Fibroblast of skin of right quadriceps (primary cell): ENCODE data around the gene LARP6.
"Not testable (repeated sequence)": the region's sequence is repeated elsewhere in the genome, so short reads cannot be mapped to it uniquely, and the experiment has no call there.

Experiments
- DNase-seq: peaks from one replicate; pipeline ENCODE4 v3.0.0-alpha.2; 2013

The LARP6 gene

DNA sequence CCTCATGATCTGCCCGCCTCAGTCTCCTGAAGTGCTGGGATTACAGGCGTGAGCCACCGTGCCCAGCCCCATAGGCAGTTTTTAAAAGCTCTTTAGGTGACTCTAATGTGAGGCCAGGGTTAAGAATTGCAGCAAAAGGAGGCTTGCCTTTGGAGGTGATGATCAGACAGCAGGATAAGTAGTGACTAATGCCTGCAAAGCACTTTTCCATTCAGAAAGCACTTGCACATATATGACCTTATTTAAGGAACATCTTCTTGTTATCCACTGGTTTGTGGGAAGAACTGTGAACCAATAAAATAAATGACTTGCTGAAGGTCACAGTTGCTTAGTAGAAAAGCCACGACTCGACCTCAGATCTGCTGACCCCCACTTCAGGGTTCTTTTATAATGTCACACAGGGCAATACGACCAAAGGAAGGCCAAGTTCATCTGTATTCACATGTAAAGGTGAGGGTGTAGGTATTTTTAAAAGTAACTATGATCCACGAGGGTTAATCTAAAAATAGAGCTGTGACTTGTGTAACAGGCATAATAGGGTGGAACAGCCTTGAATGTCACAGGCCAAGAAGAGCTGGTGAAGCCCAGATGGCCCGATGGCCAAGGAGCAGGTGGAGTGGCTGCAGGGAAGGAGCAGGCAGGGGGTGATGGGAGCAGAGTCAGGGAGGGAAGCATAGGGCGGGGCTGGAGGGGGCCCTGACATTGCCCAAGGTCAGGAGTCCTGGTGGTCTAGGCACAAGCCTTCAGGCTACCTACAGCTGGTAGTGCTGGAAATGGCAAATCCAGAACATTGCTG lies 24.4 kb downstream of the LARP6 start:
- DNase-seq = no peak

DNA sequence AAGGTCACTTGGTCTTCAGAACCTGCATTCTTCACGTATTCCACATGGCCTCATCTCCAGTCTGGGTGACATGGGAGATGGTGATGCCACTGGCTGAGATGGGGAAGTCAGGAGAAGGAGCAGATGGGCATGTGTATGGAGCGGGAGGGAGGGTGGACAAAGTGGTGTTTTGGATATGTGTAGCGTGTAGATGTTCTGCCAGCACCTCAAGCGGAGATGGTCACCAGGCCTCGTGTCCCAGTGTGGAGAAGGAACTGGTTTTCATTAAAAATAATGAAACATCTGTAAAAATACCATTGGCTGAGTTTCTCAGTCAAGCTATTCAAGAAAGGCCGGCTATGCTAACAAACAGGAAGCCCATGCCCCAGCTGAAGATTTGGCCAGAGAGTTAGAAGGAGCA lies 26.2 kb downstream of the LARP6 start:
- DNase-seq = no peak

DNA sequence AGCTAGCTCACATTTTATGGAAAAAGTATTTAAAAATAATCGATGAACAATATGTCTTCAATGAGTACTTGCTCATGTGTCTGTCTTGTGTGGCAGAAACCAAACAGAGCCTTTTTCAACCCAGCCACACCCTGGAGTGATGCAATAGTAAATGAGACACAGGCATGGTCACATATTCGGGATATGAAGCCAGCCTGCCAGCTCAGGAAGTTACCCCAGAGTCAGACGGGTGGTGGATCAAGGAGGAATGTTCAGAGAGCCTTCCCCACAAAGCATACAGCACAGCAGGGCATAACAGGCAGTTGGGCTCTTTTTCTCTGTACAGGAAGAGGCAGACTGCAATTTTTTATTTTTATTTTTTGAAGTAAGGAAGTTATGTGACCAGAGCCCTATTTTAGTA lies 27.3 kb downstream of the LARP6 start:
- DNase-seq = peak; percentile 88

DNA sequence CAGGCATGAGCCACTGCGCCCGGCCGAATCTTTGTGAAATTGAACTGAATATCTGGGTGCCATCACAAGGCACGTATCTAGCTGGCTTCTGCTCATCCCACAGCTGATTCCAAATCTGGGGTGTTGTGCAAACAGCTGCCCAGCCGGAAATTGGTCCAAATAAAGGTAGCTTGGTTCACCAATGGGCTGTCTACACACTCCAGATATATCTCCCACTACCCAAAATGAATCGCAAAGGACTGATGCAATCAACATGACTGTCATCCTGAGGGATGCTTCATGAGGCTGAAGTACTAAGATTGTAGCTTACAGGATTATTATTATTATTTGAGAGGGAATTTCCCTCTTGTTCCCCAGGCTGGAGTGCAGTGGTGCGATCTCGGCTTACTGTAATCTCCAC lies 28.1 kb downstream of the LARP6 start:
- no peak for DNase-seq

DNA sequence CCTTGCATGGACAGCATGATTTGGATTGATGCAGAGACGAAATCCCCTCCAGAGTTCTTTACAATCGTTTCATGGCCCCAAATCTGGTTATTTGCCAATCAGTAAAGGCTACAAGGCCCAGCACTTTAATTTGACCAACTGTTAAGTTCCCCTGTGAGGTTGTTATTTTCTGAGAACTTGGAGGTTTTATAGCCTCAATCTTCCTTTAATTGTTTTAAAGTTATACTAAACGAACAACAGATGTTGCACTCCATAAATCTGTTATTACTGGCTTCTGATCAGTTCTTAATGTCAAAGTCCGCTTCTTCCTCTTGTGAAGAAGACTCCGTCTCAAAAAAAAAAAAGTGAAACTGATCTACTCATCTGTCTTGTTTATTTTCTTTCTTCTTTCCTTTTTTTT lies 30.8 kb downstream of the LARP6 start:
- peak; percentile 19 for DNase-seq

DNA sequence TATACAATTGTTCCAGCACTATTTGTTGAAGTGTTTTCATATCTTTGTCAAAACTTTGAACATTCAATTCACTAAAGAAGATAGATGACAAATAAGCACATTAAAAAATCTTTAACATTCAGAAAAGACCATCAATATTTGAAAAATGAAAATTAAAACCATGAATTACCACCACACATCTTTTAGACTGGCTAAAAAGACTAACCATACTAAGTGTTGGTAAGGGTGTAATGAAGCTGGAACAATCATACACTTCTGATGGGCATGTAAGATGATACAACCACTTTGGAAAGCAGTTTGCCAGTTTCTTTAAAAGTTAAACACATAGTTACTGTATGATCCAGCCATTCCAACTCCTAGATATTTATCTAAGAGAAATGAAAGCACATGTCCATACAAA lies 33.7 kb downstream of the LARP6 start:
- DNase-seq = no peak

DNA sequence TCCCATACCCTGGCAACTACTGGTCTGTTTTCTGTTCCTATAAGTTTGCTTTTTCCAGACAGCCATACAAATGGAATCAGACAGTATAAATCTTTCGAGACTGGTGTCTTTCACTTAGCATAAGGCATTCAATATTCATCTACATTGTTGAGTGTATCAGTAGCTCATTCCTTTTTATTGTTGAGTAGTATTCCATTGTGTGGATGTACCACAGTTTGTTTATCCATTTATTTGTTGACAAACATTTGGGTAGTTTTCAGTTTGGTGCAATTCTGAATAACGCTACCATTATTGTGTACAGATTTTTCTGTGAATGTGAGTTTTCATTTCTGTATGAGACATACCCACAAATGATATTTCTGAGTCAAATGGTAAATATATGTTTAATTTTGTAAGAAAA lies 35.4 kb downstream of the LARP6 start:
- DNase-seq = no peak

DNA sequence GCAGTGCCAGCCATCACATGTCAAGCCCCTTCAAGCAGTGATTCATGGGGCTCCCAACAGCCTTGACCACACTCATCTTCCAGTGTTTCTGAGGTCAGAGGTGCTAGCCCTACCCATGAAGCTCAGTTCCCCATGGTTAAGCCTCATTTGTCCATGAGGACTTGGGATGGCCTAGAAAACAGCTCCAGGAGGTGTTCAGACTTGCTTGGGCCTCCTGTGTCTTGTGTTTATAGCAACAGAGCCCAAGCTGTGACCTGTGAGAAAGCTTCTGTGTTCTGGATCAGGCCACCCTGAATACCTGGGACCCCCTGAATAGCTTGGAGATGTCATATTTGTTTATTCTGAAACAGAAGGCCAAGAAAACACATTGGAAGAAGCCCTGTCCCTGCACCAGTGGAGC lies 36.7 kb downstream of the LARP6 start:
- no peak for DNase-seq

DNA sequence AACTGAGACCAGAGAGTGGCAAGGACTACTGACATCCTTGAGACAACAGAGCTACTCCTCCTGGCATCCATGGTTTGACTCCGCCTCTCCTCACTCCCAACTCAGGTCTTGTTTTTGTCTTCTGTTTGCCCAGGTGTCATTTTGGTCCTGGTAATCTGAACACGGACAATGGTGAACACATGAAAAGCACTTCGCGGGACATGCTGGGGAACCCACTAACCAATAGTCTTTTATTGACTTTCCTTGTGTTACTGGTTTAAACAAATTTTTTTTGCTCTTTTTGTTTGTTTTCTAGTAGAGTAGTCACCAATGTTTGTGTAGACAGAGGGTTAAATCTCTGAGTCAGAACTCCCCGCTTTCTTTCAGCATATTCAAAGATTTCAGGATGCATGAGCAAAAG lies 38.4 kb downstream of the LARP6 start:
- DNase-seq = no peak

DNA sequence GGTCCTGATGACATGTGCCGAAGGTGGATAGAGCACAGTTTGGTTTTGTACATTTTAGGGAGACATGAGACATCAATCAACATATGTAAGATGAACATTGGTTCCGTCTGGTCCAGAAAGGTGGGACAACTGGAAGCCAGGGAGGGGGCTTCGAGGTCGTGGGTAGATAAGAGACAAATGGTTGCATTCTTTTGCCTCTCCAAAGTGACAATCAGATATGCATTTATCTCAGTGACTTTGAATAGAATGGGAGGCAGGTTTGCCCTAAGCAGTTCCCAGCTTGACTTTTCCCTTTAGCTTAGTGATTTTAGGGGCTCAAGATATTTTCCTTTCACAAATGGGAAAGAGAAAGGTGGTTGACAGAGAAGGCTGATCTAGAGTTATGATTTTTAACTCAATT lies 38.9 kb downstream of the LARP6 start:
- not testable (repeated sequence) for DNase-seq

DNA sequence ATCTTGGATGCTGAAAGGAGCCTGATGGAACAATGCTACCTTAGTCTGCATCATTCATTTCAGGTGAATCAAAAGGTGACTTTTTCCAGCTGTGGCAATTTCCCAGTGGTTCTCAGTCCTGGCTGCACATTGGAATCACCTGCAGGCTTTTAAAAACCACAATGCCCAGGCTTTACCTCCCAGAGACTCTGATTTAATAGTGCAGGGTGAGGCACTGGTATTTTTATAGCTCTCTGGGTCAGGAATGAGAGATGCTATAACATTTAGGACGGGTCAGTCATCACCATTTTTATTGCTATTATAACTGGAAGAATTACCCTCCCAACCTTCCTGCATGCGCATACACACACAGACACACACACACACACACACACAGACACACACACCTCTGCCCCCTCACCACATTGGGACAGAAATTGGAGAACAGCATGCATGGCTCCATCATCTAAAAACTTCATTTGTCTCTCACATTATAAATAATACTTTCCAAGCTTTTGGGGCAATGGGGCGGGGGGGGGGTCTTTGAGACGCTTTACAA lies 41.1 kb downstream of the LARP6 start:
- DNase-seq = no peak

DNA sequence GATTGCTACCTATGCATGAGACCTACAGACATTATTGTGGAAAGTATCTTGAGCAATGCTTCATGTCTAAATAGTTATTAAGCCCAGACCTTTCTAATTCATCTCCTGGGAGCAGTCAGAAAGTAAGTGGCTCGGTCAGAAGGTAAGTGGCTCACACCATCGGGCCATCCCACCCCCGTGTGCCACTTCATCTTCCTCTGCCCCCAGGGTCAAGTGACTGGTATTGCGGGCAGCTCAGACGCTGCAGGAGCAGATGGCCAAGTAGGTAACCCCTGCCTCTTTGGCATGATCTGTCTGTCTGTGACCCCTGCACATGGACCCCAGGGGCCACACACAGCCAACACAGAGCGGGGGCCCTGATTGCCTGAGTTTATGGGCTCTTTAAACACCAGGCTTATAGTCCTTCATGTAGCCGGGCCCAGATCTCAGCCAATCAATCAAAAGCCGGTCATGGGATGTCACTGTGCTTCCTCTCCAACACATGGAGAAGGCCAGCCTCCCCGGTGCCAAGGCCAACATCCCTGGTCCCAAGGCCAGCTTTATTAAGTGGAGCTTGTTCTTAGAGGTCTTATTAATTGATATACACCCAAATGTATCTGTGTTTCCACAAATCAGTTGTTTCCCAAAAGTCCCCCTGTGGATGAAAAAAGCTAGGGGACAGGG lies 42.9 kb downstream of the LARP6 start:
- DNase-seq = no peak

DNA sequence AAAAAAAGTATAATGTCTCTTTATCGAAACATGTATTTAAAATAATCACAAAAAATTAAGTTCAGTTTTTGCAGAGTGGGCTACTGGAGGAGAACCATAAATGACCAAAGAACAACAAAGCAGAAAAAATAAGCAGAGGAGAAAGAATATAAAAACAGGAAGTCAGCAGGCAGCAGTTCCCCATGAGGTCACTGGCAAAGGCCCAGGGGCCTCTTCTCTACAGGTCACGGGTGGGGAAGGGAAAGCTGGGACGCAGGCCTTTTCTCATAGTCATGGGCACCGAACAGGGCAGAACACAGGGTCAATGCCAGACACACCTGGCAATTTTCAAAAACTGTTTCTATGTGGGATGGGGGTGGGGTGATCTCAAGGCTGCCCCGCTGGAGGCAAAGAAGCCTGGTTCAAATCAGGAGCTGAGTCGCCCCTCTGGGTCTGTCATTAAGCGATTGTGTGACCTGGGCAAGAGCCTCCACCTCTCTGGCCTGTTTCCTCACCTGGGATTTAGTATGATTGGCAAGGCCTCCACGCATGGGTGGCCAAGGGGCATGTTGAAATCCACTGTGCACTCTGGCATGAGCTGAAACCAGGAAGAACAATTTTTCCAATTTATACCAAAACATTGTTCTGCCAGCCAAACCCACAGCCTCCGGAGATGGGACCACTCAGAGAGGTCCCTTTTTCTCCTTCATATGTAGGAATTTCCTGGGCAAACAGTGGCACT lies 46.8 kb downstream of the LARP6 start:
- no peak for DNase-seq

DNA sequence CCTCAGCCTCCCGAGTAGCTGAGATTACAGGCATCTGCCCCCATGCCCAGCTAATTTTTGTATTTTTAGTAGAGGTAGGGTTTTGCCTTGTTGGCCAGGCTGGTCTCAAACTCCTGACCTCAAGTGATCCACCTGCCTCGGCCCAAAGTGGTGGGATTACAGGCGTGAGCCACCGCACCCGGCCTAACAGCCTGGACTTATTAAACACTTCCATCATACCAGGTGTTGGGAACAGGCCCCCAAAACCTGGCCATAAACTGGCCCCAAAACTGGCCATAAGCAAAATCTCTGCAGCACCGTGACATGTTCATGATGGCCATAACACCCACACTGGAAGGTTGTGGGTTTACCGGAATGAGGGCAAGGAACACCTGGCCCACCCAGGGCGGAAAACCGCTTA lies 49.6 kb downstream of the LARP6 start:
- not testable (repeated sequence) for DNase-seq

DNA sequence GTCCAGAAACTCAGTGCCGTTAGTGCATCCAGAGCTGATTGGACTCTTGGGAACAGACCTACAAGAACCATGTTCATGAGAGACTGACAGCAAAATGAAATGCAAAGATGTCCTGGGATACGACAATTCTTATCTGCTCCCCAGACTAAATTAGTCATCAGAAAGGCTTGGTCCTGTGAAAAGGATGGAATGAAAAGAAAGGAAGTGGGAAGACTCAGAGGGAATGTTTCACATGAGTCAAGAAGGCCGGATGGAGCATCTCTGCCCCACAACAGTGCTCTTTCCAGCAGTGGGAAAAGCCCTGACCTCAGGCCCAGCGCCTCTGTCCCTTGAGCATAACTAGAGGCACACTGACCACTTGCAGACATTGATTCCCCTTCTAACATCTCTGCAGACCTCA lies 51.3 kb downstream of the LARP6 start:
- peak; percentile 80 for DNase-seq

DNA sequence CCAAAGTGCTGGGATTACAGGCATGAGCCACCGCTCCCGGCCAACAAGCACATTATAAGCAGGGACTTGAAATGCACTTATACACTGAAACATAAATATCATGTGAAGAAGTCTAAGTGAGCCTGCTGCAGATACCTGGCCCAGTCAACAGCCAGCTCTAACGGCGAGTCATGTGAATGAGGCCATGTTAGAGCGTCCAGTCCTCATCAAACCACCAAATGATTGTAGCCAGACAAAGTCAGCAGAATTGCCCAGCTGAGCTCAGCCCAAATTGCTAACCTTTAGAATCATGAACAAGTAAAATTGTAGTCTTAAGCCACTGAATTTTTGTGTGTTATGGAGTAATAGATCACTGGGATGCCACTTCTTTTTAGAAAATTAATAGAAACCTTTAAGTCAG lies 52.8 kb downstream of the LARP6 start:
- DNase-seq = no peak

DNA sequence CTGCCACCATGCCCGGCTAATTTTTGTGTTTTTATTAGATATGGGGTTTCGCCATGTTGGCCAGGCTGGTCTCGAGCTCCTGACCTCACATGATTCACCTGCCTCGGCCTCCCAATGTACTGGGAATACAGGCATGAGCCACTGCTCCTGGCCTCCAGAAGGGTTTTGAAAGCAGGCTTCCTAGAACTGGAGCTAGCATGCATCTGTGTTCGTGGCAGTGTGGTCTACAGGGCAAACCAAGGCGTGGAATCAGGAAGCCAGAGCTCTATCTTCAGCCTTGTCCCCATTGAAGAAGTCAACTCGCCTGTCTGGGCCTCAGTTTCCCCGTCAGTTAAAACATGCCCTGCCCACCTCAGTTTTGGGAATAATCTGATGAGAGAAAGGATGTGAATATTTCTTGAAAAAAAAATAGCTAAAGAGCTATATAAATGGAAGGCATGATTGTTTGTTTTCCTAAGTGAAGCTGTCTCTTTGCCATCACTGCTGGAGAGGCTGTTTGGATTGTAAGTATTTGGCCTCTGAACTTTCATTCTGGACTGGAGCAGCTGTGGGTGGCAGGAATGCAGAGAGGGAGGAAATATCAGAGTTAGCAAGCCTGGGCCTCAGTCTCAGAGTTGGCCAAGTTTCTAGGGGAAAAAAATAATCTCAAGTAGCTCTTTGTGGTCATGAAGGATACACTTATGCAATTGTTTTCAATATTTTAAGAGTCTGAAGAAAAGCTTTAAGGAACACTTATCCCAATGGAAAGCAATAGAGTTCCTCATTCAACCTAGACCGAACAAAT lies 54.1 kb downstream of the LARP6 start:
- peak; percentile 93 for DNase-seq

DNA sequence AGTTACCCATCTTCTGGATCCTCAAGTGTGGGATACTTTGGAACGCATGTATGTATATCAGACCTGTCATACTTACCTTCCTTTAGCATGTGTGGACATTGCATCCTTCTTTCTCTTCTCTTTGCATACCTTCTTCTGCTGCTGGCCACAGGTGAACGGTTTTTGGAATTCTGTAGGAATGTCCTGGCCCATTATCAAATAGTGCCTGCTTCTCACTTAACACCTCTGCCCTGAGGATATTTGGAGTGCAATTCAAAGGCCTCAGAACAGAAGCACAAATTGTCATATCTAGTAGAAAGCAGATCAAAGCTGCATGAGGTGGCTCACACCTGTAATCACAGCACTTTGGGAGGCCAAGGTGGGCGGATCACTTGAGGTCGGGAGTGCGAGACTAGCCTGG lies 56.5 kb downstream of the LARP6 start:
- DNase-seq = no peak

DNA sequence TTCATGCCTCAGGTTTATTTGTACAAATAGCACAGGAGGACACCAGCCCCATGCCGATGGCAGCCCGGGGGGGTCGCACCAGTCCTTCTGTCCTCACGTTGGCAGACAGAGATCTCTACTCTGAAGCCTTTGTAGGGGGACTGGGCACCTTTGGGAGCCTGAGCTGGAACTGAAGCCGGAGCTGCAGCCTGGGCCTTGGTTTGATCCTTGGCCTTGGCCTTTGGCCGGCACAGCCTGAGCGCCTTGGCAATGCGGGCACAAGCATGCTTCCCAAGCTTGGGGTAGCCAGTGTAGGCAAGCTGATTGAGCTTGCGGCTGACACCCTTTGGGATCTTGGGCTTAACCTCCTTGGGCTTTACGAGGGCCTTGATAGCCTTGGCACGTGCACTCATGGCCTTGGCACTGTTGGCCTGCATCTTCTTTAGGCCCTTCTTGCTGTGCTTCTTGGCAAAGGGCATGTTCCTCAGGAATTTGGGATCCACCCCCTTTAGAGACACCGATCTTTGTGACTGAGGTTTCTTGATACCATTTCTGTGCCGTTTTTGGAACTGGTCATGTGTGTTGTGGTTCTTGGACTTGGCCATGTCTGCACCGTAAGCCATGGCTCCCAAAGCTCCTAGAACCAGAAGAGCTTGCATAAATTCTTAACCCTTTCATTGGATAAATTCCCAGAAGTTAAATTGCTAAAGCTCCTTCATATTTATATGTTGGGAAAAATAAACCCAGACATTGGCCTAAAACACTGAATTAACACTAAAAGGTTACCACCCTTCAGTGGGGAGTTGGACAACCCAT lies 57.2 kb downstream of the LARP6 start:
- DNase-seq = no peak

DNA sequence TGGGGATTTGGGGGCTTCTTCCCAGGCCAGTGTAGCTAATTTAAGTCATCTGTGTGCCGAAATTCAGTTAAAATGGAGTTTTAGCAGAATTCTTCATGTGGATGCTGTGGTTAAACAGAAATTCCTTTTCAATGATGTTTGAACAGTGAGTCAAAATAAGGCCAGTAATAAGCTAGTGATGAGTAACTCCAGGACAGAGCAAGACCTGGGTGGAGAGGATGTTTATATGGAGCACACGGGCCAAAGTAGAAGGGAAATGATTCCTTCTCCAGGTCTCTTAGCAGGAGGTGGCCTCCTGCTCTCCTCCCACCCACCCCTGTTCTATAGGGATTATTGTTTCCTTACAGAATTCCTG lies 58.7 kb downstream of the LARP6 start:
- peak; percentile 97 for DNase-seq

DNA sequence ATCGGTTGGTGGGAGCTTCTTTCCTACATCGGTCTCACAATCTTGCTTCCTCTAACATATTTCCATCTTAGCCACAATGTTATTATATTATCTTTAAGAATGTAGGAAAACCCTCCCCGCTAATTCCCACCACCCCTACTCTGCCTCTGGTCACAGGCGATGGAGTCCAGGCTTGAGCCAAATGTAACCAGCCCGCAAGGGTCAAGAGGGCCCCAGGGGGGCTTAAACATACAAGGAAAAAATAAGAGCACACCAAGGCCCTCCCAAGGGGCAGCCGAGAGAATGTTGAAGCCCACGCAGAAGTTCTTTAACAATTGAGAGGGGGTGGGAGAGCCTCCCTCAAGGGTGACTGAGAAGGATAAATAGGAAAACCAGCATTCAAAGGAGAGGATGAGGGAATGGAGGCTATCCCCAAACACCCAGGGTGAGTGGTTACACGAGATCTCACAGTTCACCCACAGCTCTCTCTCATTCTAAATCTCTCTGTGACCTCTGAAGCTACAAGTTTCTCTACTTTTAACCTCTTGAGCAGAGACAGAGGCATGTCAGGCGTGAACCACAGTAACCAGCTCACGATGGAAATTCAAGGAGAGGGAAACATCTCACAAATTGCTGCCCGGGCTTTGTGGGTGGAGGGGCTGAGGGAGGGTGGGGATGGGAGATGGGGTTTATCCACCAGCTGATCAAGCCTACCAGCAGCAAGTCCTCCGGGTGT lies 59.2 kb downstream of the LARP6 start:
- peak; percentile 63 for DNase-seq

DNA sequence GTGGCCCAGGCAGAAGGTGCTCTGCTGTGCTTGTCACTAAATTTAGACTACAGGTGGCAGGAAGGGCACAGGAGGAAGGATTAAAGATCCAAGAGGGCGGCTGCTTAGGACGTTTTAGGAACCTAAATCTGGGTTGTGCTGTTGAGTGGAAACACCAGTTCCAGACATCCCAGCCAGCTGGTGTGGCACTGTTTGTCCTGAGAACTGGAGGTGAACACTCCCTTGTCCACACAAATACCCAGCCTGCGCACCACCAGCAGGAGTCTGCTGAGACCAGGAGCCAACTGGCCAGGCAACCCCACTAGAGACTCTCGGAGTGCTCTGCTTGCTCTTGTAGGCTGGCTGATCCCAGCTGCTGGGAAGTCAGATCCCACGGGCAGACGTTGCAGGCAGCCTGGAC lies 60.3 kb downstream of the LARP6 start:
- DNase-seq = no peak
